GM18909 (cell line): ENCODE measurements around the gene RUNDC1.

Experiments
- ATAC-seq: cut with Tn5 transposase; IDR thresholded peaks from one replicate; pipeline ENCODE4 v1.9.1; 2021; ENCODE audit warnings: mild to moderate bottlenecking; ENCODE audit not compliant: unreplicated experiment, poor library complexity

The RUNDC1 gene

GRCh38 chr17:43016216-43016615 lies 35.9 kb downstream of the RUNDC1 start:
- ATAC-seq = no peak

GRCh38 chr17:43018008-43018853 lies 37.9 kb downstream of the RUNDC1 start:
- ATAC-seq = no peak

- no peak for ATAC-seq
These were observed 38.6 kb downstream of the RUNDC1 start for GRCh38 chr17:43018932-43019331.

- no peak for ATAC-seq
These were observed 39.1 kb downstream of the RUNDC1 start for GRCh38 chr17:43019418-43019817.

- no peak for ATAC-seq
These were observed 39.8 kb downstream of the RUNDC1 start for GRCh38 chr17:43020030-43020621.

- ATAC-seq = no peak
These were observed 40.7 kb downstream of the RUNDC1 start for GRCh38 chr17:43020789-43021740.

- ATAC-seq = no peak
These were observed 41.6 kb downstream of the RUNDC1 start, which contains the start of gene VAT1 for GRCh38 chr17:43021741-43022512. VAT1 (minus strand) TSS chr17:43022385; CDS start chr17:43022322, 63 bp downstream.

GRCh38 chr17:43024407-43025289 lies 44.3 kb downstream of the RUNDC1 start, which contains the start of gene RND2:
RND2 (plus strand) TSS chr17:43025231; CDS start chr17:43025348, 117 bp downstream.
- ATAC-seq = no peak

- ATAC-seq = no peak
These were observed 44.9 kb downstream of the RUNDC1 start for GRCh38 chr17:43025290-43025657.

- no peak for ATAC-seq
These were observed 45.6 kb downstream of the RUNDC1 start for GRCh38 chr17:43025766-43026537.

GRCh38 chr17:43026595-43026994 lies 46.2 kb downstream of the RUNDC1 start:
- ATAC-seq = no peak

- no peak for ATAC-seq
These were observed 47.0 kb downstream of the RUNDC1 start for GRCh38 chr17:43027091-43028032.

- ATAC-seq = no peak
These were observed 48.0 kb downstream of the RUNDC1 start for GRCh38 chr17:43028221-43028861.

- ATAC-seq = no peak
These were observed 49.9 kb downstream of the RUNDC1 start for GRCh38 chr17:43030137-43030767.

GRCh38 chr17:43031666-43032065 lies 51.3 kb downstream of the RUNDC1 start:
- ATAC-seq = no peak
